Activated naive CD8-positive, alpha-beta T cell treated with anti-CD3 and anti-CD28 coated beads, Interleukin-2, amount 50 U/mL, for 24 hours (primary cell): Measurements from ENCODE around the gene BCAS1.

Source experiments
- ATAC-seq: fragments of 150-1000 bp; cut with Tn5 transposase; one replicate; pipeline ENCODE4 v1.10.0; 2021
- DNase-seq: peaks from one replicate; pipeline ENCODE4 v3.0.0; 2021
- H3K27ac Mint-ChIP-seq: one replicate; pipeline ENCODE4 v1.8.0; 2021; ENCODE audit warnings: mild to moderate bottlenecking, mixed read lengths
- H3K27me3 Mint-ChIP-seq: one replicate; pipeline ENCODE4 v1.8.0; 2021; ENCODE audit warnings: mixed read lengths
- H3K36me3 Mint-ChIP-seq: one replicate; pipeline ENCODE4 v1.8.0; 2021; ENCODE audit warnings: low read depth, mixed read lengths
- H3K4me1 Mint-ChIP-seq: one replicate; pipeline ENCODE4 v1.8.0; 2021; ENCODE audit warnings: mixed read lengths
- H3K4me3 Mint-ChIP-seq: one replicate; pipeline ENCODE4 v1.8.0; 2021; ENCODE audit warnings: mild to moderate bottlenecking, moderate library complexity, mixed read lengths
- H3K9me3 Mint-ChIP-seq: one replicate; pipeline ENCODE4 v1.8.0; 2021; ENCODE audit warnings: mixed read lengths

Gene BCAS1

DNA sequence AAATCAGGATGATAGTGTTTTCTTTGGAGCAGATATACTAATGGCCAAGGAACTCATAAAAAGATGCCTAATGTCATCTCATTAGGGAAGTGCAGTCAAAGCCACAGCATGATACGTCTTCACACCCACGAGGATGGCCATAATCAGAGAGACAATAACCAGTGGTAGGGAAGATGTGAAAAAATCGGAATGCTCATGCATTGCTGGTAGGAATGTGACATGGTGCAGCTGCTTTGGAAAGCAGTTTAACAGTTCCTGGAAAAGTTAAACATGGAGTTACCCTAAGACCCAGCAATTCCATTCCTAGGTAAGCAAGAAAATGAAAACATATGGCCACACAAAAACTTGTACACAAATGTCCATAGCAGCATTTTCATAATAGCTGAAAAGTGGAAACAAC lies 29.9 kb downstream of the BCAS1 start:
- ATAC-seq (no peak), DNase-seq (no peak)
- no peak overlapping the region for H3K4me3 Mint-ChIP-seq
- peaks cover 2% of the 10 kb centered on the region for H3K27me3 Mint-ChIP-seq
- peaks cover 9% of the 10 kb centered on the region for H3K4me1 Mint-ChIP-seq
- no peak overlapping the region for H3K27ac Mint-ChIP-seq
- no peaks in the 10 kb centered on the region for H3K9me3 Mint-ChIP-seq
- no peaks in the 10 kb centered on the region for H3K36me3 Mint-ChIP-seq

DNA sequence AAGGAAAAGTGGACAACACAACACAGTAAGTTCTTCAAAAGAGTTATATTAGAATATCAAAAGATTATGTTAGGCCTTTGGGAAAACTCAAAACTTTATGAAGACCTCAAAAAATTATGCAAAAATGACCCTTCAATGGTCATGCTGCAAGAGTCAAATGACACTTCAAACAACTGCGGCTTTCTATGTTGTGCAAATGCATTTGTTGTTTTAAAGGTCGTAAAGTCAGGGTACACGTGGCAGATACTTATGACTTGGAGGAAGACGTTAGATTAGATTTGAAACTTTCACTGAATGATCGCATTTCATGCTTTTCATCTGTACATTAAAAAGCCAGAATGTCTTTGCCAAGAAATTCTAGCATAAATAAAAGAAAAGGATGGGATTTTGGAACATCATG lies 31.4 kb downstream of the BCAS1 start:
- DNase-seq (no peak), ATAC-seq (no peak)
- Mint-ChIP-seq H3K9me3 (no peaks in the 10 kb centered on the region), H3K27ac (no peak overlapping the region), H3K4me3 (no peak overlapping the region), H3K27me3 (peaks cover 2% of the 10 kb centered on the region), H3K36me3 (no peaks in the 10 kb centered on the region), H3K4me1 (peaks cover 4% of the 10 kb centered on the region)

DNA sequence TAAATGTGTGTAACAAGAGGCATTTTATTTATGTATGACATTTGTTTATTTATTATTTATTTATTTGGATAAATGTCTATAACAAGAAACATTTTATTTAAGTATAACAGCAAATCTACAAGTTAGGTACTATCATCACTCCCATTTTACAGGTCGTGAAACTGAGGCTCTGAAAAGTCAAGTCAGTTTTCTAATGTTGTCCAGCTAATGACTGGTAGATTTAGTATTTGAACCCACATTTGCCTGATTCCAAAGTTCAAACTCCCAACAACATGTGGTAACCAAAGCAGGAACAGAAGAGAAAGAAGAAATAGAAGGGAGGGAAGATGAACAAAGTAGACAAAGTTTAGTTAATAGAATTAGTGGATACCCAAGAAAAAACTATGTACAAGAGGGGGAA lies 32.9 kb downstream of the BCAS1 start:
- Mint-ChIP-seq H3K27ac (no peak overlapping the region), H3K9me3 (peaks cover 4% of the 10 kb centered on the region), H3K4me3 (no peak overlapping the region), H3K36me3 (no peaks in the 10 kb centered on the region), H3K27me3 (peaks cover 2% of the 10 kb centered on the region), H3K4me1 (peaks cover 2% of the 10 kb centered on the region)
- DNase-seq (no peak), ATAC-seq (no peak)

DNA sequence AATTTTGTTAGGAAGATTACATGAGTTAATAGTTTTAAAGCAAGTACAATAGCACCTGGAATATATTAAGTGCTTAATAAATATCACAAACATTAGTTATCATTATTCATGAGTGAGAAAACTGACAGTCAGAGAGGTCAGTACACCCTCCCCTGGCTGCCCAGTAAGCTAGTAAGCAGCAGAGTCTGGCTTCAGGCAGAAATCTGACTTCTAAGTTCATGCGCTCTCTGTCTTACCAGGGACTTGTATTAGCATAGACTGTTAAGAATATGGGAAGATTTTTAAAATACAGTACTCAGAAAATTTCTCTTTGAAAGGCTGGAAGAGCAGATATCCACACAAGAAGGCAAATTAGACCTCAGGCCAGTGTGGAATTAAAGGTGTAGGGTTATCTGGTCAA lies 40.8 kb downstream of the BCAS1 start:
- DNase-seq, result no peak

DNA sequence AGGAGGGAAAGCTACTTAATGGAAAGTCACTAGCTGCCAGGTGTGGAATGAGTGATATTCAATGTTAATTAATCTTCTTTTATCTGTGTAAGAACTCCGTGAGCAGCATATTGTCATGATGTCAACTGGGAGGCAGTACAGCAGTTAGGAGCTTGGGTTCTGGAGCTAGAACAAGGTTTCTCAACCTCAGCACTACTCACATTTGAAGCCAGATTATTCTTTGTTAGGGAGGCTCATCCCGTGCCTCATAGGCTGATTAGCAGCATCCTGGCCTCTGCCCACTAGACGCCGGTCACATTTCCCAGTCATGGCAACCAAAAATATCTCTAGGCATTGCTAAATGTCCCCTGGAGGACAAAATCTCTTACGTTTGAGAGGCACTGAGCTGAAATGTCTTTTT lies 41.2 kb downstream of the BCAS1 start:
- no peak overlapping the region for H3K4me3 Mint-ChIP-seq
- H3K27me3 Mint-ChIP-seq, result peaks cover 5% of the 10 kb centered on the region
- DNase-seq, result no peak
- H3K36me3 Mint-ChIP-seq, result no peaks in the 10 kb centered on the region
- H3K9me3 Mint-ChIP-seq, result peaks cover 10% of the 10 kb centered on the region
- no peak for ATAC-seq
- H3K4me1 Mint-ChIP-seq, result no peaks in the 10 kb centered on the region
- no peak overlapping the region for H3K27ac Mint-ChIP-seq

More for the DNA sequence above, 40.8 kb downstream of the BCAS1 start:
- H3K27me3 Mint-ChIP-seq, result peaks cover 5% of the 10 kb centered on the region
- H3K36me3 Mint-ChIP-seq, result no peaks in the 10 kb centered on the region
- H3K4me3 Mint-ChIP-seq, result no peak overlapping the region
- H3K27ac Mint-ChIP-seq, result no peak overlapping the region
- ATAC-seq, result no peak
- H3K9me3 Mint-ChIP-seq, result peaks cover 10% of the 10 kb centered on the region
- H3K4me1 Mint-ChIP-seq, result no peaks in the 10 kb centered on the region

DNA sequence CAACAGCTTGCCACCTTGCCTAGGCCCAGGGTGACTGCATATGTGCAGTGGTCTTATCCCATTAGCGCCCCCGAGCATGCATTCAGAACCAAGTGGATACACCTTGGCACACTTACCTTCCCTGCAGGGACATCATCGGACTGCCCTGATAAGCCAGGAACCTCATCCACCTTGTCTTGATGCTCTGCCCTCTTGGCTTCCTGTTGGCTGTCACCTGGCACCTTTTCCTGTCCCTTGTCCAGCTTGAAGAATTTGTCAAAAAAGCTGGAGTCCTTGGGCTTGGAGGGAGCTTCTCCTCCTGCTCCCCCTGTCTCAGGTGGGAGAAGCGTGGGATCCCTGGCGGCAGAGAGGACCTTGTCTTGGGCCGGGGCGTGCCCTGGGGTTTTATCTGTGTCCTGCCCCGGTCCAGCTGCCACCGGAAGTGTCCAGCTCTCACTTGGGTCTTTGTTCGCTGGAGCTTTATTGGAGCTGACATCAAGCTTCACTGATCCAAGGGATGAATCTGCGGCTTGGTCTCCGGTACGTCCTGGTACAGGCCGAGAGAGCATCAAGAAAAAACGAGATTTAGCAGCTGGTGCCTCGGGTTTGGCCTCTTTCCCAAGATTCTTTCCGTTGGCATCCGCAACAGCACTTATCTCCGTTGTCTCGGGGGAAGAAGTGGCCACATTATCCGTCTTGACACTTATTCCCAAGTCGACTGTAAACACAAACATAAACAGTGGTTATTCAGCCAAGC lies 42.0 kb downstream of the BCAS1 start:
- ATAC-seq (no peak), DNase-seq (no peak)
- H3K27me3 Mint-ChIP-seq, result peaks cover 5% of the 10 kb centered on the region
- H3K27ac Mint-ChIP-seq, result no peak overlapping the region
- peaks cover 10% of the 10 kb centered on the region for H3K9me3 Mint-ChIP-seq
- no peaks in the 10 kb centered on the region for H3K4me1 Mint-ChIP-seq
- no peaks in the 10 kb centered on the region for H3K36me3 Mint-ChIP-seq
- H3K4me3 Mint-ChIP-seq, result no peak overlapping the region

DNA sequence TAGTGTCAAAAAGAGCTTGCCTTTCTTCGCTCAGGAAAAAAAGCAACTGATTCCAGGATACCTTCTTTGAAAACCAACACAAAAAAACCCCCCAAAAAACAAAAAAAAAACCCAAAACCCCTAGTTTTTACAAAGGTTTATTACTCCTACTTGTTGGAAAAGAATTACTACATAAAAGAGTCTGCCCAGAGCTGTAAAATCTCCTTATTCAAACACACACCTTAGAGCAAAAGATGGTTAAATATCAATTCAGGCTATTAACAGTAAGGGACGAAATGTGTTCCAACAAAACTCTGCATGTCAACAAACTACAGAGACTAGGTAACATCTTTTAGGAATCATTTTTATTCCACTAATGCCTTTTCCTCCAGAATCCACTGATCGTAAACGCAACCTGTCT lies 42.7 kb downstream of the BCAS1 start:
- peaks cover 8% of the 10 kb centered on the region for H3K9me3 Mint-ChIP-seq
- H3K27me3 Mint-ChIP-seq, result peaks cover 5% of the 10 kb centered on the region
- H3K36me3 Mint-ChIP-seq, result no peaks in the 10 kb centered on the region
- no peaks in the 10 kb centered on the region for H3K4me1 Mint-ChIP-seq
- DNase-seq (no peak), ATAC-seq (no peak)
- H3K4me3 Mint-ChIP-seq, result no peak overlapping the region
- H3K27ac Mint-ChIP-seq, result no peak overlapping the region

DNA sequence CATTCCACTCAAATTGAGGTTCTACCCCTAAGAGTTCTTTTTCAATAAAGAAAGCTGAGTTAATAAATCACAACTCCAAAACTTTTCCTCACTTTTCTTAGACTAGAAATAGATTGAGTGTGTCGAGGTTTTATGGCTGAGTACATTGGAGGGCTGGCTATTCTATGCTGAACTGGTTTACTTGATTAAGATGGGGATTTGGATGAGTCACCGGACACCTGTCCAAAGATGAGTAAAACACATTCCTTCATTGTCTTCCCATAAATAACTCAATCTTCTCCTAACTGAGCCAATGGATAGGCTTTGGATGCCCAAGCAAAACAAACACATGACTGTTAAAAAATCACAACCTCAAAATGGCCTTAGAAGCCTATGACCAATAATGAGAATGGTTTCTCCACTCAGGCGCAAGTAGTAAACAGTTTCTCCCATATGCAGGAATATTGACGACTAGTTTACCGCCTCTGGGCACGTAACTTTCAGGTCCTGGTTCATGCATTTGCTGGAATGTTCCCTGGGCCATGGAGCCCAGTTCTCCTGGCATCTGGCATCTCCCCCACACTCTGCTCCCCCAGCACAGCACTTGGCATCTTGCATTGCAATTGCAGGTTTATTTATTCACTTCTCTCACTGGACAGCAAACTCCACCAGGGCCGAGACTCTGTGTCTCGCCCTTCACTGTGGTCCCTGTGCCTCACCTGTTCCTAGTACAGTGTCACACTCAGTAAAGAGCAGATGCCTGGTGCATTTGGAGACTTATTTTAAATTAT lies 43.9 kb downstream of the BCAS1 start:
- DNase-seq (no peak), ATAC-seq (no peak)
- no peaks in the 10 kb centered on the region for H3K9me3 Mint-ChIP-seq
- H3K36me3 Mint-ChIP-seq, result no peaks in the 10 kb centered on the region
- H3K4me3 Mint-ChIP-seq, result no peak overlapping the region
- H3K27me3 Mint-ChIP-seq, result peaks cover 5% of the 10 kb centered on the region
- H3K4me1 Mint-ChIP-seq, result no peaks in the 10 kb centered on the region
- no peak overlapping the region for H3K27ac Mint-ChIP-seq

DNA sequence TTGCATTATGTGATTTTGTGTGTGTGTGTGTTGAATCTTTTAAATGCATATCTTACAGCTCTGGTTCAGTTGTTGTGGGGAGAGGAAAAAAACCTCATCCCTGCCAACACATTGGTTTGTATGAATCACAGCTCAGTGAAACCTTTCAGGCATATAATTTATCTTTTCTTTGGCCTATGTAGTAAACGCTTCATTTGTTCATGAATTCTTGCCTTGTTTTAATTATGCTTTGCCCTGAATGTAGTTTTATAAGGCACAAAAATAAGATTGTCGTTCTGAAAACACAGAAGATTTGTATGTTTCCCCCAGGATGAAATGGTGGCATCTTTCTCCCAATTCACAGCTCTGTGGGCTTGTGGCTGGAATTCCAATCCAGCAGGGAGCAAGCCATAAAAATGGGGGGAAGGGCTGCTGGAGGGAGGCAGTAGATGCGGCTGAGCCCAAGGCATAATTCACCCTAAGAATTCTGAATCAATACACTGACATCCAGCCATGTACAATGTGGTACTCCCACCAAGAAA lies 45.1 kb downstream of the BCAS1 start:
- H3K27ac Mint-ChIP-seq, result no peak overlapping the region
- no peaks in the 10 kb centered on the region for H3K36me3 Mint-ChIP-seq
- no peak overlapping the region for H3K4me3 Mint-ChIP-seq
- ATAC-seq (no peak), DNase-seq (no peak)
- no peaks in the 10 kb centered on the region for H3K4me1 Mint-ChIP-seq
- H3K9me3 Mint-ChIP-seq, result no peaks in the 10 kb centered on the region
- peaks cover 5% of the 10 kb centered on the region for H3K27me3 Mint-ChIP-seq

DNA sequence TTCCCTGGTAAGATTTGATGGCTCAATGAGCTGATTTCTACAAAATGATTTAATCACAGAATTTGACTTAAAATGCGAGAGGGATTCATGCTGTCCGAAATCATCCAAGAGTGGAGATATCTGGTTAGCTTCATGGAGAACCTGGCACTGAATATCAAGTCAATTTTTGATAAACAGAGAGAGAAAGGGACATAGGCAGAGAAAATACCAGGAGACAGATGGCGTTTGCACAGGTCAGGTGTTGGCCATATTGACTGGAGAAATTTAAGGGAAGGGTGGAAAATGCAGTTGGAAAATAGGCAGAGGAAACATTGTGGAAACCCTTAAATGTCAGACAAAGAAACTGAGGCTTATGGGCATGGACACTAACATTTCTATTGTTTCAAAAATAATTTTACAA lies 47.0 kb downstream of the BCAS1 start:
- H3K4me3 Mint-ChIP-seq, result no peak overlapping the region
- H3K9me3 Mint-ChIP-seq, result no peaks in the 10 kb centered on the region
- no peaks in the 10 kb centered on the region for H3K36me3 Mint-ChIP-seq
- H3K27ac Mint-ChIP-seq, result no peak overlapping the region
- DNase-seq (no peak), ATAC-seq (no peak)
- no peaks in the 10 kb centered on the region for H3K4me1 Mint-ChIP-seq
- H3K27me3 Mint-ChIP-seq, result peaks cover 2% of the 10 kb centered on the region

DNA sequence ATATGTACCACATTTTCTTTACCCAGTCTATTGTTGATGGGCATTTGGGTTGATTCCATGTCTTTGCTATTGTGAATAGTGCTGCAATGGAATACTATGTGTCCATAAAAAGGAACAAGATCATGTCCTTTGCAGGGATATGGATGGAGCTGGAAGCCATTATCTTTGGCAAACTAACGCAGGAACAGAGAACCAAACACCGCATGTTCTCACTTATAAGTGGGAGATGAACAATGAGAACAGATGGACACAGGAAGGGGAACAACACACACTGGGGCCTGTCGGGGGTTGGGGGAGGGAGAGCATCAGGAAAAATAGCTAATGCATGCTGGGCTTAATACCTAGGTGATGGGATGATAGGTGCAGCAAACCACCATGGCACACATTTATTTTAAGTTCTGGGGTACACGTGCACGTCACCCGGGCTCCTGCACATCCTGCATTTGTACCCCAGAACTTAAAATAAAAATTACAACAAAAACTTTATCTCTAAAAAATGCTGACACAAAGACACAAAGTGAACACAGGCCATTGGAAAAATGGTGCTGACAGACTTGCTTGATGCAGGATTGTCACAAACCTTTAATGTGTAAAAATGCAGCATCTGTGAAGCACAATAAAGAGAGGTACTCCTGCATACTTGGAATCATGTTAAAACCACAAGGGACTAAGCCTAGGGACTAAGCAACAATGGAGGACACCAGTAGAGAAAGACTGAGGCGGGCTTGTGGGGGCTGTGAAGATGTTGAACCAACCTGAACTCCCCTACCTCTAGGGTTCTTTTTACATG lies 48.8 kb downstream of the BCAS1 start:
- Mint-ChIP-seq H3K27me3 (peaks cover 10% of the 10 kb centered on the region), H3K27ac (no peak overlapping the region), H3K36me3 (no peaks in the 10 kb centered on the region), H3K4me3 (no peak overlapping the region), H3K9me3 (no peaks in the 10 kb centered on the region), H3K4me1 (peaks cover 6% of the 10 kb centered on the region)
- ATAC-seq (no peak), DNase-seq (no peak)

DNA sequence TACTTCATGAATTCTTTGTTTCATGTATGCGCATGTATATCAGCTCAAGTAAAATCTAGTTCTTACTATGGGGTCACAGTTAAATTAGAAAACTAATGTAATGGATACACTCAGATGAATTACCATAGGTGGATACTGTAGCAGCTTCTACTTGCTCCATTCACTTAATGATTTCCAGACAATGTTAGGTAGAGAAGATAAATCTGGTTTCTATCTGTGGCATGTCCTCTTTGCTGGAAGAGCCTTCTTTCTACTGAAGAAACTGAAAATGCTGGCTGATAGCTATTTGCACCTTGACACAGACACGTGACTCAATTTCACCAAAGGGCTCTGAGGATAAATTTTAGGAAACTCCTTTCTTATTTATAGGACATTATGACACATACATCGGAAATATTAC lies 49.5 kb downstream of the BCAS1 start:
- Mint-ChIP-seq H3K4me3 (no peak overlapping the region), H3K4me1 (peaks cover 6% of the 10 kb centered on the region), H3K27ac (no peak overlapping the region), H3K9me3 (no peaks in the 10 kb centered on the region), H3K36me3 (no peaks in the 10 kb centered on the region), H3K27me3 (peaks cover 10% of the 10 kb centered on the region)
- ATAC-seq (no peak), DNase-seq (no peak)

DNA sequence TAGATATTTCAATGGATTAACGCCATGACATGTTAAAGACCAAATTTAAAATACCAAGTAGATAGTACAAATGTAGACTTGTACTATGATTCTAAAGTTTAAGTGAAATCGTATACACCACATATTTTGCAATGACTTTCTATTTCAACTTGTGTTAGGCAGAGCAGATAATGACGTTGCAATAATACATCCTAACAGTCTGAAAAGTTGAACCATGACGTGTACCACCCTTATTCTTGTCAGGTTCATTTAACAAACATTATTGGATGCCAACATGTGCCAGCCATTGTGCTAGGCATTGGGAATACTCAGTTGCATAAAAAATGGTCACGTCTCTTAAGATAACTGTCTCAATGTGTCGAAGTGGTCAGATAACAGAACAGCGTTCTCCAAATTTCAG lies 50.0 kb downstream of the BCAS1 start:
- H3K27ac Mint-ChIP-seq, result no peak overlapping the region
- H3K4me3 Mint-ChIP-seq, result no peak overlapping the region
- ATAC-seq (no peak), DNase-seq (no peak)
- peaks cover 10% of the 10 kb centered on the region for H3K27me3 Mint-ChIP-seq
- H3K9me3 Mint-ChIP-seq, result no peaks in the 10 kb centered on the region
- peaks cover 6% of the 10 kb centered on the region for H3K4me1 Mint-ChIP-seq
- H3K36me3 Mint-ChIP-seq, result no peaks in the 10 kb centered on the region

DNA sequence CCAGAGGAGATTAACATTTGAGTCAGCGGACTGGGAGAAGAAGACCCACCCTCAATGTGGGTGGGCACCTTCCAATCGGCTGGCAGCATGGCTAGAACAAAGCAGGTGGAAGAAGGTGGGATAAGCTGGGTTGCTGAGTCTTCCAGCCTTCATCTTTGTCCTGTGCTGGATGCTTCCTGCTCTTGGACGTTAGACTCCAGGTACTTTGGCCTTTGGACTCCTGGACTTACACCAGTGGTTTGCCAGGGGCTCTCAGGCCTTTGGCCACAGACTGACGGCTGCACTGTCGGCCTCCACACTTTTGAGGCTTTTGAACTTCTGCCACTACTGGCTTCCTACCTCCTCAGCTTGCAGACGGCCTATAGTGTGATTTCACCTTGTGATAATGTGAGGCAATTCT lies 50.8 kb downstream of the BCAS1 start:
- Mint-ChIP-seq H3K27ac (no peak overlapping the region), H3K4me1 (peaks cover 6% of the 10 kb centered on the region), H3K36me3 (no peaks in the 10 kb centered on the region), H3K4me3 (no peak overlapping the region), H3K27me3 (peaks cover 10% of the 10 kb centered on the region), H3K9me3 (no peaks in the 10 kb centered on the region)
- ATAC-seq, result no peak
- DNase-seq, result no peak

DNA sequence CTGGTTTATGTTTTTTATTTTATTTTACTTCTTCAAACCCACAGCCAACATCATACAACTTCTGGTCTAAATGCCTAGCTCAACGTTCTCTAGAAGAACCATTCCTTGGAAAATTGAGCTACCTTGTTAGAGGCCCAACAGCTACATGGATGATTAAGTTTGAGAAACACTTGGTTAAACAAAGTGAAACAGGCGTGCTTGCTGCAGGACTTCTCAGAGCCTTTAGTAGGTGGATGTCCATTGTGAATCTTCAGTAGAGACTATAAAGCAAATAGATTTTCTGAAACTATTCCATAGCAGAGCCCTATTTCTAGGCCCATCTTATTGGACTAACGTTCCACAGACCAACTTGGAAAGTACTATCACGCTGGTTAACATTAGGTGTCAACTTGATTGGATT lies 51.3 kb downstream of the BCAS1 start:
- Mint-ChIP-seq H3K27ac (no peak overlapping the region), H3K36me3 (no peaks in the 10 kb centered on the region), H3K9me3 (no peaks in the 10 kb centered on the region), H3K4me1 (peaks cover 6% of the 10 kb centered on the region), H3K27me3 (peaks cover 10% of the 10 kb centered on the region), H3K4me3 (no peak overlapping the region)
- DNase-seq (no peak), ATAC-seq (no peak)
